Breast epithelium (tissue), 4 donors: ENCODE measurements around the gene ZNF516. TPM values are rescaled to one million over a fixed set of nuclear protein-coding genes. Genes with fewer than 3 reads are reported as not detected.

Source experiments
- DNase-seq, 2 donors: peaks; one replicate each; pipeline ENCODE4 v3.0.0-alpha.2; 2019; ENCODE audit warnings: low spot score in 2 of 2
- H3K27ac ChIP-seq, 2 donors: fragments of 200-600 bp; sonication (generic) in 1 of 2; one replicate each; pipeline ENCODE4 v1.5.1; 2016 to 2019; ENCODE audit warnings: mild to moderate bottlenecking in 1 of 2
- H3K27me3 ChIP-seq, 2 donors: fragments of 200-600 bp; sonication (generic) in 1 of 2; one replicate each; pipeline versions ENCODE4 v1.5.1 to v1.6.0; 2017 to 2019; ENCODE audit warnings: control low read depth in 1 of 2, mild to moderate bottlenecking in 1 of 2
- H3K36me3 ChIP-seq: fragments of 200-600 bp; one replicate; pipeline ENCODE4 v1.5.1; 2019
- H3K4me1 ChIP-seq, 2 donors: fragments of 200-600 bp; sonication (generic); one replicate each; pipeline ENCODE4 v1.5.1; 2016 to 2019; ENCODE audit warnings: control low read depth in 1 of 2
- H3K4me3 ChIP-seq, 3 donors: fragments of 200-600 bp; sonication (generic); 1 replicate in 2 of 3; 2 replicates in 1 of 3; pipeline ENCODE4 v1.5.1; 2016 to 2019; ENCODE audit warnings: mild to moderate bottlenecking in 3 of 3, moderate library complexity in 2 of 3
- H3K9me3 ChIP-seq, 2 donors: fragments of 200-600 bp; sonication (generic) in 1 of 2; one replicate each; pipeline ENCODE4 v1.5.1; 2016 to 2019; ENCODE audit warnings: control low read depth in 1 of 2
- POLR2A ChIP-seq: fragments of 450-650 bp; IDR thresholded peaks from one replicate; pipeline ENCODE4 v1.6.1; 2016; ENCODE audit warnings: antibody characterized with exemption, mild to moderate bottlenecking, moderate library complexity
- POLR2AphosphoS5 ChIP-seq, 3 donors: sonication (generic); formaldehyde crosslinking; IDR thresholded peaks; one replicate each; pipeline ENCODE4 v1.6.1; 2017; ENCODE audit warnings: antibody characterized with exemption in 3 of 3
- intact Hi-C: fragments of 100-400 bp; cut with DNase I; formaldehyde crosslinking; loops from one replicate; pipeline ENCODE4 v1.15.1; 2023; ENCODE audit warnings: low total_unique reads
- total RNA-seq, 3 donors: library from RNA; depleted of rRNA; stranded (reverse); fragments of >200 nt; gene quantifications; one replicate each; pipeline ENCODE4 v1.1.0, GENCODE V29; 2016
- TF ChIP-seq, protein P1 (sequence below), 3 donors: fragments of 450-650 bp; IDR thresholded peaks; one replicate each; pipeline ENCODE4 v1.5.1; 2016 to 2017; ENCODE audit warnings: antibody characterized with exemption in 3 of 3, mild to moderate bottlenecking in 3 of 3, moderate library complexity in 3 of 3

Gene ZNF516
- total RNA-seq, 3 donors from 2014 or later = 12.0 to 33.4 (median 24.0) TPM

DNA sequence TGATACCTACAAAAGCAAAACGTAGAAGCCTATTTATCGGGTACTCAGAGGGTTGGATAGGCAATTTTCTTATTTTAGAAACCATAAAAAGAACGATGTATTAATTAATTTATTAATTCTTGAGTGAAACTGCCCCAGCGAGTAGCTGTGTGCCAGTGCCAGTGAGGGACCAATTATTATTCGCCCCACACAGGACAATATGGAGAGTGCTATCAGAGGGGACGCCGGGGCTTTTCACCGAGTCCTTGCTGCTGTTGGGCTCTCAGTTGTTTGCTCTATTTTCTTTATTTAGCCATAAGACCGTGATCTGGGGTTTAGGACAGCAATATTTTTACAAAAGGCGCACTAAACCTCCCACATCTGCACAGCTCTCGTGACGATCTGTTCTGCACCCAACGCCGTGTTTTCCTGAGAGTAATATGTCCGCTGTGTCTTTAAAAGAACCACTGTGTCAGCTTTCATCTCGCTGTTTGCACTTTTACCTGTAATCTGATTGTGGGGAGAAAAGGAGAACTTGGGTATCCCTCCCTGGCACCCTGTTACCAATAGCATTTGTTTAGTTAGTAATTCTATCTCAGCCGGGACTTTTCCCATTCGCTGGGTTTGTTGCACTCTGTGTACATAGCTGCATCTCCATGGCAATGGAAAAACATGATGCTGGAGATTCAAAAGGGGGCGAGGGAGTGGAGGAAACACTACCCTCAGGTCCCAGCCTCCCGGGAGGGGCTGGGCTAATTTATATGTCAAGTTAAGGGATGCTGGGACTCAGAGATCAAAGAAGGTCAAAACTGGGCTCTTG lies 30.1 kb upstream of the ZNF516 start:
- peak overlapping the region; percentile 29 to 66 (median 43) for H3K4me3 ChIP-seq
- no peaks in the 10 kb centered on the region for H3K4me1 ChIP-seq
- H3K27ac ChIP-seq = peak overlapping the region; percentile 26 to 81
- intact Hi-C loops = no loop called here
- H3K36me3 ChIP-seq = no peaks in the 10 kb centered on the region
- no peaks in the 10 kb centered on the region for H3K9me3 ChIP-seq
- no peak for TF ChIP-seq POLR2A
- peak in 1 of 3 donors; percentile 31 for TF ChIP-seq POLR2AphosphoS5 (IDR thresholded peaks at IDR 0.05)
- no peak for DNase-seq
- no peaks in the 10 kb centered on the region for H3K27me3 ChIP-seq

DNA sequence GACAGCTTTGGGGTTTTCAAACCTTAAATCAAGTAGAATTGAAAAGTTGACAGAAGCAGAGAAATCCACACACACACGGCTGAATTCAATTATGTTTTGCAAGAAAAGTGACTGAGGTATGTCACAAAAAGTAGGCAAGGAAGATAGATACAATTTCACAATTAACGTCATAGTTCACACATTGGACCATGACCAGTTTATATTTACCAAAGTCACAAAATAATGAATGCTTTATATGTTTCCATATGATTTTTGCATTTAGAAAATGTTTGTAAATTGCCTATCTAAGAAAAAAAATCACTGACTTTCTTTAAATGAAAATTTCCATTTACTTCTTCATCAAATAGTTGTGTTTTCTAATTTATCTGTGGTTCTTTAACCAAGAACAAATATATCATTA lies 29.4 kb upstream of the ZNF516 start:
- Histone ChIP-seq H3K4me1 (no peaks in the 10 kb centered on the region), H3K27me3 (no peaks in the 10 kb centered on the region), H3K36me3 (no peaks in the 10 kb centered on the region), H3K9me3 (no peaks in the 10 kb centered on the region), H3K27ac (no peak overlapping the region), H3K4me3 (peak overlapping the region in 1 of 3 donors; percentile 43)
- intact Hi-C loops = no loop called here
- TF ChIP-seq, protein P1, sequence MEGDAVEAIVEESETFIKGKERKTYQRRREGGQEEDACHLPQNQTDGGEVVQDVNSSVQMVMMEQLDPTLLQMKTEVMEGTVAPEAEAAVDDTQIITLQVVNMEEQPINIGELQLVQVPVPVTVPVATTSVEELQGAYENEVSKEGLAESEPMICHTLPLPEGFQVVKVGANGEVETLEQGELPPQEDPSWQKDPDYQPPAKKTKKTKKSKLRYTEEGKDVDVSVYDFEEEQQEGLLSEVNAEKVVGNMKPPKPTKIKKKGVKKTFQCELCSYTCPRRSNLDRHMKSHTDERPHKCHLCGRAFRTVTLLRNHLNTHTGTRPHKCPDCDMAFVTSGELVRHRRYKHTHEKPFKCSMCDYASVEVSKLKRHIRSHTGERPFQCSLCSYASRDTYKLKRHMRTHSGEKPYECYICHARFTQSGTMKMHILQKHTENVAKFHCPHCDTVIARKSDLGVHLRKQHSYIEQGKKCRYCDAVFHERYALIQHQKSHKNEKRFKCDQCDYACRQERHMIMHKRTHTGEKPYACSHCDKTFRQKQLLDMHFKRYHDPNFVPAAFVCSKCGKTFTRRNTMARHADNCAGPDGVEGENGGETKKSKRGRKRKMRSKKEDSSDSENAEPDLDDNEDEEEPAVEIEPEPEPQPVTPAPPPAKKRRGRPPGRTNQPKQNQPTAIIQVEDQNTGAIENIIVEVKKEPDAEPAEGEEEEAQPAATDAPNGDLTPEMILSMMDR (IDR thresholded peaks at IDR 0.05) = no peak
- TF ChIP-seq POLR2A (no peak), POLR2AphosphoS5 (IDR thresholded peaks at IDR 0.05) (no peak)
- no peak for DNase-seq

DNA sequence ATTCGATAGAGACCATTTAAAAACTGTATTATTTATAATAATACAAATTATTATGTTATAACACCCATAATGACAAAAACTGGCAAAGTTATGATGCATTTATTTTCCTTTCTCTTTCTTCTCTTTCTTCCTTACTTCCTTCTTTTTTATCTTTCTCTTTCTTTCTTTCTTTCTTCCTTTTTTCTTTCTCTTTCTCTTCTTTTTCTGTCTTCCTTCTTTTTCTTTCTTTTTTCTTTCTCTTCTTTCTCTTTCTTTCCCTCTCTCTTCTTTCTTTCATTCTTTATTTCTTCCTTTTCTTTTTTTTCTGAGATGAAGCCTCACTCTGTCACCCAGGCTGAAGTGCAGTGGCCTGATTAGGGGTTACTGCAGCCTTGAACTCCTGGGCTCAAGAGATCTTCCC lies 27.5 kb upstream of the ZNF516 start:
- intact Hi-C loops = no loop called here
- no peak overlapping the region for H3K4me3 ChIP-seq
- H3K27ac ChIP-seq = no peak overlapping the region

DNA sequence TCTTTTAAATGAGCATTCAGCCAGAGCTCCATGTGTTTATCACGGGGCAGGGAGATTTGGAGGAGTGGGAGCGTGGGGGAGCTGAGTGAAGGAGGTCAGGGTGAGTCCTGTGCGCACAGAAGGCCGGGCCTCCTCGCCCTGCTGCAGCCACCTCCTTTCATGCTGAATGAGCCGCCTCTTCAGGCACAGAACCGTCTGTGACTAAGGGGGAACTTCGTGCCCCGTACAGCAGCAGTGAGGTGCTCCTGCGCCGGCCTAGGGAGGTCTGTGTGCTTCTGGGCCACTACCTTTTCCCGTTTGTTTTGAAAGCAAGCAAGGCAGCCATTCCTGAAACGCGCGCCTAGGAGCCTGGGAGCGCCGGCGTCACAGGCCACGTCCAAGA lies 27.1 kb upstream of the ZNF516 start:
- Histone ChIP-seq H3K4me3 (no peak overlapping the region), H3K27me3 (no peaks in the 10 kb centered on the region), H3K4me1 (no peaks in the 10 kb centered on the region), H3K27ac (no peak overlapping the region), H3K36me3 (no peaks in the 10 kb centered on the region), H3K9me3 (no peaks in the 10 kb centered on the region)
- no peak for DNase-seq
- intact Hi-C loops = no loop called here
- TF ChIP-seq, protein P1 (IDR thresholded peaks at IDR 0.05) = no peak
- TF ChIP-seq POLR2AphosphoS5 (IDR thresholded peaks at IDR 0.05) (no peak), POLR2A (no peak)

More for the DNA sequence above, 27.5 kb upstream of the ZNF516 start:
- Histone ChIP-seq H3K27me3 (no peaks in the 10 kb centered on the region), H3K4me1 (no peaks in the 10 kb centered on the region), H3K36me3 (no peaks in the 10 kb centered on the region), H3K9me3 (no peaks in the 10 kb centered on the region)
- TF ChIP-seq, protein P1 (IDR thresholded peaks at IDR 0.05) = no peak
- TF ChIP-seq POLR2AphosphoS5 (IDR thresholded peaks at IDR 0.05) = no peak
- TF ChIP-seq POLR2A = no peak
- no peak for DNase-seq

DNA sequence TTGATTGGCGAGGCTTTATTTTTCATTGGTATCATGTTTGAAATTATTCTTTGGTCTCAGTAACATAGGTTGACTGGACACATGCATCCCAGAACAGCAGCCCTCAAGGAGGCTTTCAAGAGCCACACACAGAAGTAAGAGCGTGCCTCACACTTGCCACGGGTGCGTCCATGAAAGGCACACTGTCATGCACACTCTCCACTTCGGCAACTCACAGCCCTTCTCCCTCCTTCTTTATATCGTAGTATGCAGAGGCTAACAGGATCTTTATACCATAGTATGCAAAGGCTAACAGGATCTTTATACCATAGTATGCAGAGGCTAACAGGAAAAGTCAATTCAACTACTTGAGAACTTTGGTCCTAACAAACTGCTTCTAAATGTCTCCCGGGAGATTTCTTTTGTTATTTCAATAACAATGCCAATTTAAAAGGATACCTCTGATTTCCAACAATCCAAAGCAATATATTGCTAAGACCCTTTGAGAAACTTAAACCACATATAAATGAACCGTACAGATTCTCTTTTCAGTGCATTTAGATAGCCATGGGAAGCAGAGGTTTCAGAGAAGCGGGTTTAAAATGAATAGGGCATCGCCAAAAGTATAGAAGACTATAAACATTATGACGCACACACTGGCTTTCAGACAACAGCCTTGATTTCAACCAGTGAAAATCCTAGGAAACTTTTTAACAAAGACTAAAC lies 26.5 kb upstream of the ZNF516 start:
- no peak for TF ChIP-seq POLR2A
- TF ChIP-seq POLR2AphosphoS5 (IDR thresholded peaks at IDR 0.05) = no peak
- TF ChIP-seq, protein P1 (IDR thresholded peaks at IDR 0.05) = no peak
- no peak overlapping the region for H3K27ac ChIP-seq
- no peaks in the 10 kb centered on the region for H3K36me3 ChIP-seq
- H3K9me3 ChIP-seq = no peaks in the 10 kb centered on the region
- H3K4me1 ChIP-seq = no peaks in the 10 kb centered on the region
- no peaks in the 10 kb centered on the region for H3K27me3 ChIP-seq
- intact Hi-C loops = no loop called here
- no peak for DNase-seq
- no peak overlapping the region for H3K4me3 ChIP-seq
